MM.1S (cell line): ENCODE data around the gene USP24.

Experiments used
- DNase-seq: peaks from one replicate; pipeline ENCODE4 v3.0.0-alpha.2; 2015
- H2AFZ ChIP-seq: fragments of 300-600 bp; sonication (generic); 2 replicates; pipeline ENCODE4 v1.6.0; 2016; ENCODE audit warnings: antibody characterized with exemption, low read length
- H3F3A ChIP-seq: fragments of 300-600 bp; sonication (generic); 2 replicates; pipeline ENCODE4 v1.6.1; 2016; ENCODE audit warnings: mild to moderate bottlenecking, antibody characterized with exemption, low read length, moderate library complexity, mixed read lengths; ENCODE audit not compliant: insufficient read depth
- H3K27ac ChIP-seq: fragments of 300-600 bp; sonication (generic); 2 replicates; pipeline ENCODE4 v1.5.1; 2016; ENCODE audit warnings: mild to moderate bottlenecking, low read length
- H3K27me3 ChIP-seq: fragments of 300-600 bp; sonication (generic); replicated peaks from 2 replicates; pipeline ENCODE4 v1.6.0; 2016; ENCODE audit warnings: low read length; ENCODE audit not compliant: insufficient read depth
- H3K36me3 ChIP-seq: fragments of 300-600 bp; sonication (generic); replicated peaks from 2 replicates; pipeline ENCODE4 v1.6.1; 2016; ENCODE audit warnings: mild to moderate bottlenecking, low read length, mixed read lengths; ENCODE audit not compliant: insufficient read depth
- H3K4me1 ChIP-seq: fragments of 300-600 bp; sonication (generic); 2 replicates; pipeline ENCODE4 v1.6.1; 2016; ENCODE audit warnings: low read length, mixed read lengths
- H3K4me2 ChIP-seq: fragments of 300-600 bp; sonication (generic); 2 replicates; pipeline ENCODE4 v1.6.0; 2016; ENCODE audit warnings: low read depth, low read length
- H3K4me3 ChIP-seq: fragments of 300-600 bp; sonication (generic); 2 replicates; pipeline ENCODE4 v1.5.1; 2016; ENCODE audit warnings: low read length, mixed read lengths
- H3K79me2 ChIP-seq: fragments of 300-600 bp; sonication (generic); 2 replicates; pipeline ENCODE4 v1.6.1; 2016; ENCODE audit warnings: mixed run types, low read length, mixed read lengths
- H3K9ac ChIP-seq: fragments of 300-600 bp; sonication (generic); 2 replicates; pipeline ENCODE4 v1.6.1; 2016; ENCODE audit warnings: low read length, mixed read lengths
- H3K9me2 ChIP-seq: fragments of 300-600 bp; sonication (generic); replicated peaks from 2 replicates; pipeline ENCODE4 v1.6.1; 2016; ENCODE audit warnings: mild to moderate bottlenecking, low read length, mixed read lengths; ENCODE audit not compliant: insufficient read depth
- H3K9me3 ChIP-seq: fragments of 300-600 bp; sonication (generic); replicated peaks from 2 replicates; pipeline ENCODE4 v1.6.1; 2016; ENCODE audit warnings: mild to moderate bottlenecking, low read length, mixed read lengths; ENCODE audit not compliant: insufficient read depth
- H4K20me1 ChIP-seq: fragments of 300-600 bp; sonication (generic); 2 replicates; pipeline ENCODE4 v1.6.1; 2016; ENCODE audit warnings: mild to moderate bottlenecking, low read length, moderate library complexity, mixed read lengths; ENCODE audit not compliant: insufficient read depth
- CTCF ChIP-seq: fragments of 300-600 bp; sonication (generic); IDR thresholded peaks from 2 replicates; pipeline ENCODE4 v1.5.1; 2016; ENCODE audit warnings: antibody characterized with exemption, low read length, mixed read lengths
- EZH2 ChIP-seq: fragments of 300-600 bp; sonication (generic); optimal IDR thresholded peaks from 2 replicates; pipeline ENCODE3; 2017; ENCODE audit warnings: low read depth, mild to moderate bottlenecking, antibody characterized with exemption, low read length, mixed read lengths
- EZH2phosphoT487 ChIP-seq: fragments of 300-600 bp; sonication (generic); IDR thresholded peaks from 2 replicates; pipeline ENCODE4 v1.6.1; 2018; ENCODE audit warnings: antibody characterized with exemption, low read length

Gene USP24

DNA sequence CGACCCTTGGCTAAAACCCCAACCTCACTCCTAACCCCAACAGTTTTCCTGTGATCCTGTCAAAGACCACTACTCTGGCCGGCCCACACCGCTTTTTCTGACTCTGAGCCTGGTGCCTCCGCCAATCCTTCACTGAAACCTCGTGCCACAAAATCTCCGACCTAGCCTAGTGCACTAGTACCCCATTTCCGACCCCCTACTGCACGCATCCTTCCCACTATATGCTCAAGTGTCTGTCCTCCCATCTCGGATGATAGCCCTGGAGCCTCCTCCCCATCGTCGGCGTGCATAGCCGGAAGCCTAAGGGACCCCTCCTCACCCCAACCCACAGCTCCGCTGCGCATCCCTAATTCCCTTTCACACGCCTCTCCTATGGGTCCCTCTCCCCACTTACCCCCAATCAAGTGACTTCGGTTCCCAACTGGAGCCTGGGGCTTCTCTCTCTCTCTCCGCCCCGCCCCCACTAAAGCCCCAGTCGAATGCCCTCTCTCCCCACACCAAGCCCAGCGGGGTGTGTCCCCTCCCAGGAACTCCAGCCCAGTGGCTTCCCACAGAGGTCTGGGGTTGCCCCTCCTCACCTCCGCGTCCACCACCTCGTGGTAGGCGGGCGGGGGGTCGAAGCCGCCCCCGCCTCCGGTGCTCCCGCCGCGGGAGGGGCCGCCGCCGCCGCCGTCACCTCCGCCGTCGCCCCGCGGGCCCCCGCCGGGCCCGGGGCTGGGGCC, 791 bp downstream of the USP24 start:
- Histone ChIP-seq H3K4me3 (peak overlapping the region; percentile 96), H3K9me2 (no peaks in the 10 kb centered on the region), H2AFZ (no peak overlapping the region), H3K79me2 (peaks cover 64% of the 10 kb centered on the region), H3K4me1 (peaks cover 27% of the 10 kb centered on the region), H3K27ac (no peak overlapping the region), H3K36me3 (no peaks in the 10 kb centered on the region), H3K27me3 (no peaks in the 10 kb centered on the region), H3K9ac (peak overlapping the region; percentile 85), H4K20me1 (no peaks in the 10 kb centered on the region; the same call in 1 of the 2 replicates), H3K4me2 (peak overlapping the region; percentile 93), H3K9me3 (no peaks in the 10 kb centered on the region), H3F3A (no peaks in the 10 kb centered on the region; the same call in 1 of the 2 replicates)
- TF ChIP-seq CTCF (no peak), EZH2phosphoT487 (no peak), EZH2 (no peak)
- DNase-seq: no peak

- Histone ChIP-seq H3K4me3 (peak overlapping the region; percentile 96), H3K9me2 (no peaks in the 10 kb centered on the region), H3K9ac (no peak overlapping the region), H3K4me2 (peak overlapping the region; percentile 93; the same call in 1 of the 2 replicates), H2AFZ (no peak overlapping the region), H3K79me2 (peaks cover 70% of the 10 kb centered on the region), H3F3A (no peaks in the 10 kb centered on the region; the same call in 1 of the 2 replicates), H4K20me1 (no peaks in the 10 kb centered on the region; the same call in 1 of the 2 replicates), H3K4me1 (peaks cover 27% of the 10 kb centered on the region), H3K27me3 (no peaks in the 10 kb centered on the region), H3K36me3 (no peaks in the 10 kb centered on the region), H3K9me3 (no peaks in the 10 kb centered on the region), H3K27ac (no peak overlapping the region)
- TF ChIP-seq CTCF: no peak
- no peak for TF ChIP-seq EZH2phosphoT487
- no peak for TF ChIP-seq EZH2
- no peak for DNase-seq
Observed at GRCh38 chr1:55213885-55214211, 1.3 kb downstream of the USP24 start.

DNA sequence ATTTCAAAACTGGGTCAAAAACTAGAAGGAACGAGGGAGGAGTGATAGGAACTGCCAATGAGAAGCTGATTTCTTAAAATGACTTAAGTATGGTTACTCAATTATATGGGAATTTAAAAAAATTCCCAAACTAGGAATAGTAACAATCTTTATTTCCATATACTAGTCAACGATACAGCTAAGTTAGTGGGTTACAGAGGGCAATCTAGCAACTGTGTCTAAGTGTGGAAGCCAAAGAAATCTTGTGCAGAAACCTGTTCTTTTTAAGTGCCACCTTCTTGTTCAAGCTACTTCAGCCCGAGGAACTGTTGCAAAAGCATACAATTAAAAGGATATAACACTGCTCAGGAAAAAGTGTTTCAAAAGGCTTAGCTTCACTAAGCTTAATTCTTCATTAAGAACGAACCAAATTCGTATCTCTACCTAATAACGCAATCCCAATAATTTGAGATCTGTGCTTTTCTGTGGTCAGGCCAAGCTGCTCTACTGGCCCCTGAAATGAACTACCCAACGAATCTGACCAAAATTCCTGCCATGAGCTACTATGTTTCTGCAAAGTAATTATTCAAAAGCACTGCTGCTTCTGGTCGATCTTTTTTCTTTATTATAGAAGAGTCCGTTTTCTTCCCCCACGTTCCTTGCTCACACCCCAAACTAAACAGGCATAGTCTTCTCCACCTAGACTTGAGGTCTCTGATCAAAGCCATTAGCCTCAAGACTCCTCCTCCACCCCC, 1.8 kb downstream of the USP24 start:
- H3K4me1 ChIP-seq: peaks cover 27% of the 10 kb centered on the region

More for the DNA sequence above, 1.8 kb downstream of the USP24 start:
- Histone ChIP-seq H3K4me2 (peak overlapping the region; percentile 93; the same call in 1 of the 2 replicates), H3K27me3 (no peaks in the 10 kb centered on the region), H3K9ac (no peak overlapping the region), H3F3A (no peaks in the 10 kb centered on the region; the same call in 1 of the 2 replicates), H2AFZ (no peak overlapping the region), H3K36me3 (no peaks in the 10 kb centered on the region), H3K4me3 (no peak overlapping the region), H4K20me1 (no peaks in the 10 kb centered on the region; the same call in 1 of the 2 replicates), H3K79me2 (peaks cover 75% of the 10 kb centered on the region), H3K9me3 (no peaks in the 10 kb centered on the region), H3K27ac (no peak overlapping the region), H3K9me2 (no peaks in the 10 kb centered on the region)
- no peak for TF ChIP-seq EZH2phosphoT487
- TF ChIP-seq EZH2: no peak
- no peak for TF ChIP-seq CTCF
- DNase-seq: no peak
